GM12878 (cell line): Measurements from ENCODE around the gene AGAP1. TPM values are rescaled to one million over a fixed set of nuclear protein-coding genes. Genes with fewer than 3 reads are reported as not detected.

Experiments
- ATAC-seq: fragments of 200-7000 bp; cut with Tn5 transposase; 3 replicates; pipeline ENCODE4 v1.9.1; 2020; ENCODE audit warnings: mild to moderate bottlenecking, moderate library complexity
- BruUV-seq: library from RNA; stranded (reverse); fragments of 400-500 nt; replicated peaks from 2 replicates; lab custom pipeline; 2021; lab: Mats Ljungman, UMichigan
- CTCF ChIA-PET: fragments of 300-600 bp; sonication (Branson Sonifier 250); formaldehyde crosslinking; extraction: SDS; loops from one replicate; lab custom pipeline; 2021; ENCODE audit warnings: inconsistent platforms; lab: Yijun Ruan, JAX
- POLR2A ChIA-PET: fragments of 350-600 bp; formaldehyde crosslinking; extraction: SDS; loops from one replicate; lab custom pipeline; 2021; ENCODE audit warnings: inconsistent platforms; lab: Charles Lee
- RAD21 ChIA-PET: fragments of 300-600 bp; sonication (Branson Sonifier 250); formaldehyde crosslinking; loops from one replicate; lab custom pipeline; 2023; ENCODE audit warnings: antibody characterized with exemption; ENCODE audit not compliant: unreplicated experiment; lab: Charles Lee
- SMC1A ChIA-PET: fragments of 300-600 bp; sonication (Branson Sonifier 250); formaldehyde crosslinking; loops from one replicate; lab custom pipeline; 2023; ENCODE audit not compliant: unreplicated experiment, uncharacterized antibody; lab: Charles Lee
- DNase-seq: peaks from one replicate; pipeline ENCODE4 v3.0.0-alpha.2; 2011; ENCODE audit warnings: low read depth, low spot score
- FAIRE-seq: peaks from 3 replicates; lab custom pipeline; 2011; peaks lifted over from hg19 to GRCh38; lab: Jason Lieb, UNC
- H2AFZ ChIP-seq: 2 replicates; pipeline ENCODE4 v1.6.0; 2011; ENCODE audit warnings: low read depth, low read length, control low read depth; ENCODE audit not compliant: control insufficient read depth
- H3K27ac ChIP-seq: 2 replicates; pipeline ENCODE4 v1.5.1; 2011; ENCODE audit warnings: control low read depth; ENCODE audit not compliant: control insufficient read depth, insufficient read depth
- H3K27me3 ChIP-seq, 2 experiments: replicated peaks in 1 of 2; 2 replicates each; pipeline versions ENCODE4 v1.6.0 to v1.6.1; 2011; ENCODE audit warnings: low read length in 1 of 2; ENCODE audit not compliant: control insufficient read depth in 2 of 2, insufficient read depth in 2 of 2
- H3K36me3 ChIP-seq, 2 experiments: 2 replicates each; pipeline ENCODE4 v1.5.1; 2011; ENCODE audit warnings: low read length in 1 of 2; ENCODE audit not compliant: control insufficient read depth in 2 of 2, insufficient read depth in 2 of 2
- H3K4me1 ChIP-seq: 2 replicates; pipeline ENCODE4 v1.6.1; 2011; ENCODE audit warnings: mild to moderate bottlenecking, low read length, moderate library complexity, mixed read lengths; ENCODE audit not compliant: control insufficient read depth, insufficient read depth
- H3K4me2 ChIP-seq: 2 replicates; pipeline ENCODE4 v1.6.0; 2011; ENCODE audit warnings: control low read depth; ENCODE audit not compliant: control insufficient read depth, insufficient read depth
- H3K4me3 ChIP-seq: fragments of 200-600 bp; sonication (generic); 2 replicates; pipeline ENCODE4 v1.5.1; 2016
- H3K79me2 ChIP-seq: 2 replicates; pipeline ENCODE4 v1.6.0; 2011; ENCODE audit warnings: low read length; ENCODE audit not compliant: control insufficient read depth, insufficient read depth
- H3K9ac ChIP-seq: 2 replicates; pipeline ENCODE4 v1.8.0; 2011; ENCODE audit warnings: low read length, control low read depth, mixed read lengths; ENCODE audit not compliant: control insufficient read depth, insufficient read depth
- H3K9me3 ChIP-seq: replicated peaks from 3 replicates; pipeline ENCODE4 v1.5.1; 2011; ENCODE audit warnings: mild to moderate bottlenecking, low read length; ENCODE audit not compliant: control insufficient read depth, insufficient read depth
- H4K20me1 ChIP-seq: 2 replicates; pipeline ENCODE4 v1.6.0; 2011; ENCODE audit not compliant: control insufficient read depth, insufficient read depth
- ASH2L ChIP-seq: fragments of 300-600, 200-600 bp; sonication (generic); IDR thresholded peaks from 2 replicates; pipeline ENCODE4 v1.6.1; 2017; ENCODE audit warnings: low read depth, mild to moderate bottlenecking, borderline replicate concordance
- BRCA1 ChIP-seq: IDR thresholded peaks from 2 replicates; pipeline ENCODE4 v1.6.1; 2011; ENCODE audit warnings: low read depth, low read length, improper control_type of control experiment
- HDGF ChIP-seq: fragments of 450-650 bp; IDR thresholded peaks from 2 replicates; pipeline ENCODE4 v1.6.1; 2016; ENCODE audit warnings: antibody characterized with exemption
- NFYB ChIP-seq: IDR thresholded peaks from 2 replicates; pipeline ENCODE4 v1.6.1; 2011; ENCODE audit warnings: low read depth, mild to moderate bottlenecking, low read length, improper control_type of control experiment, moderate library complexity; ENCODE audit not compliant: insufficient read depth
- POLR2AphosphoS5 ChIP-seq: IDR thresholded peaks from 2 replicates; pipeline ENCODE4 v1.6.1; 2011; ENCODE audit warnings: mild to moderate bottlenecking, low read length, inconsistent platforms
- SREBF1 ChIP-seq: IDR thresholded peaks from 2 replicates; pipeline ENCODE4 v1.6.1; 2012; ENCODE audit warnings: mild to moderate bottlenecking, low read length
- USF2 ChIP-seq: IDR thresholded peaks from 2 replicates; pipeline ENCODE4 v1.6.1; 2011; ENCODE audit warnings: low read depth, low read length, improper control_type of control experiment, borderline replicate concordance
- ZBTB33 ChIP-seq: fragments of 450-650 bp; IDR thresholded peaks from 2 replicates; pipeline ENCODE4 v1.6.1; 2017; ENCODE audit warnings: mild to moderate bottlenecking
- ZBTB40 ChIP-seq: fragments of 450-650 bp; IDR thresholded peaks from 2 replicates; pipeline ENCODE4 v1.6.1; 2016; ENCODE audit warnings: mild to moderate bottlenecking, moderate library complexity, borderline replicate concordance
- WGBS: methylation state at CpG from one replicate; pipeline ENCODE4 v1.1.6; 2016; ENCODE audit warnings: low lambda C conversion rate; ENCODE audit not compliant: insufficient replicate concordance, insufficient coverage; ENCODE audit errors: missing lambda C conversion rate; 5-methylcytosine and 5-hydroxymethylcytosine counted together
- in situ Hi-C: fragments of 300-500 bp; cut with MboI; formaldehyde crosslinking; loops from 9 replicates; pipeline ENCODE4 v1.14.3; 2018; ENCODE audit warnings: mixed read lengths
- intact Hi-C: fragments of 100-400 bp; cut with micrococcal nuclease; formaldehyde crosslinking; loops from one replicate; pipeline ENCODE4 v1.14.2; 2022; ENCODE audit not compliant: unreplicated experiment
- polyA plus RNA-seq, 11 experiments: library from polyadenylated mRNA; depleted of rRNA in 4 of 11; unstranded in 6 of 11; stranded (reverse) in 5 of 11; fragments of >200 nt; fragmentation: Nextera tagmentation in 4 of 11; fragmentation: Illumina TruSeq in 1 of 11; extraction: Ambion mirVana in 4 of 11; extraction: Trizol in 1 of 11; gene quantifications; 1 replicate in 1 of 11; 2 replicates in 10 of 11; pipeline versions ENCODE4 v1.2.1 to v1.2.3, GENCODE V29; 2011 to 2016; ENCODE audit warnings: inconsistent platforms in 2 of 11, missing spikeins in 2 of 11, low read depth in 1 of 11
- total RNA-seq, 4 experiments: library from RNA; depleted of rRNA in 3 of 4; stranded (reverse); fragments of >200 nt in 3 of 4; fragmentation: Illumina TruSeq in 1 of 4; extraction: Trizol in 1 of 4; gene quantifications; 2 replicates each; pipeline versions ENCODE4 v1.2.1 to v1.2.3, GENCODE V29; 2013 to 2021

The AGAP1 gene
- total and polyA plus RNA-seq, 10 of the 15 experiments (the other 5 are each of a cell fraction or from before 2014, with no cell fraction given): 0.05 to 0.15 (median 0.06) TPM; not detected in 7

GRCh38 chr2:235940330-235940729 lies 446.5 kb downstream of the AGAP1 start:
- in situ Hi-C loops: no loop called here
- RAD21 ChIA-PET: no interaction called here
- Histone ChIP-seq H3K27ac (no peak overlapping the region), H4K20me1 (no peaks in the 10 kb centered on the region; the same call in 1 of the 2 replicates), H2AFZ (no peak overlapping the region), H3K27me3 (no peaks in the 10 kb centered on the region; a peak in 1 of 4 replicates), H3K4me1 (no peaks in the 10 kb centered on the region), H3K36me3 (no peaks in the 10 kb centered on the region), H3K4me3 (no peak overlapping the region), H3K9ac (no peak overlapping the region), H3K79me2 (no peaks in the 10 kb centered on the region), H3K4me2 (no peak overlapping the region), H3K9me3 (no peaks in the 10 kb centered on the region; the same call in 2 of the 3 replicates)
- CTCF ChIA-PET: no interaction called here
- BruUV-seq: no TSS peak
- FAIRE-seq (no peak), ATAC-seq (no peak), DNase-seq (no peak)
- no peak for TF ChIP-seq HDGF
- TF ChIP-seq ZBTB33: no peak
- TF ChIP-seq SREBF1: no peak
- no peak for TF ChIP-seq ZBTB40
- no peak for TF ChIP-seq BRCA1
- no peak for TF ChIP-seq ASH2L
- no peak for TF ChIP-seq USF2
- no peak for TF ChIP-seq POLR2AphosphoS5
- TF ChIP-seq NFYB: no peak
- SMC1A ChIA-PET: no interaction called here
- 26% methylated on average over 8 of the region's 8 CpGs for WGBS
- POLR2A ChIA-PET: no interaction called here
- intact Hi-C loops: no loop called here
